Fibroblast of villous mesenchyme (primary cell): Measurements from ENCODE around the gene SPDEF. TPM values are rescaled to one million over a fixed set of nuclear protein-coding genes. Genes with fewer than 3 reads are reported as not detected.

Experiments
- DNase-seq: peaks from one replicate; pipeline ENCODE4 v3.0.0-alpha.2; 2010; ENCODE audit warnings: low read depth
- H3K4me3 ChIP-seq: 2 replicates; pipeline ENCODE4 v1.5.1; 2011; ENCODE audit warnings: low read depth, mild to moderate bottlenecking, low read length
- CTCF ChIP-seq: IDR thresholded peaks from 2 replicates; pipeline ENCODE4 v1.5.1; 2012; ENCODE audit warnings: low read depth, mild to moderate bottlenecking, low read length; ENCODE audit not compliant: insufficient read depth
- total RNA-seq: library from RNA; depleted of rRNA; stranded (reverse); fragments of >200 nt; gene quantifications from 2 replicates; pipeline ENCODE4 v1.2.3, GENCODE V29; 2012

The SPDEF gene
- total RNA-seq, 1 donor: under 0.01 TPM

- TF ChIP-seq CTCF: no peak
- no peak for DNase-seq
- no peak overlapping the region for H3K4me3 ChIP-seq
These were observed 29.7 kb downstream of the SPDEF start for GRCh38 chr6:34526241-34526972.

- DNase-seq: no peak
- no peak for TF ChIP-seq CTCF
- no peak overlapping the region for H3K4me3 ChIP-seq
These were observed 30.5 kb downstream of the SPDEF start for GRCh38 chr6:34525431-34526175.

- no peak for TF ChIP-seq CTCF
- no peak for DNase-seq
- H3K4me3 ChIP-seq: no peak overlapping the region
These were observed 31.2 kb downstream of the SPDEF start for GRCh38 chr6:34524971-34525370.

- no peak overlapping the region for H3K4me3 ChIP-seq
- no peak for DNase-seq
- no peak for TF ChIP-seq CTCF
These were observed 31.6 kb downstream of the SPDEF start for GRCh38 chr6:34524499-34524898.

GRCh38 chr6:34523441-34524206, 32.5 kb downstream of the SPDEF start:
- DNase-seq: no peak
- no peak overlapping the region for H3K4me3 ChIP-seq
- TF ChIP-seq CTCF: no peak

GRCh38 chr6:34522761-34523160, 33.4 kb downstream of the SPDEF start:
- no peak overlapping the region for H3K4me3 ChIP-seq
- no peak for DNase-seq
- no peak for TF ChIP-seq CTCF
